Osteocyte (in vitro differentiated cells): ENCODE measurements around the gene ABL2. TPM values are rescaled to one million over a fixed set of nuclear protein-coding genes. Genes with fewer than 3 reads are reported as not detected.

Source experiments
- DNase-seq: peaks from one replicate; pipeline ENCODE4 v3.0.0; 2021; ENCODE audit warnings: mixed read lengths; ENCODE audit not compliant: unreplicated experiment; ENCODE audit errors: extremely low spot score
- H3K27ac Mint-ChIP-seq: one replicate; pipeline ENCODE4 v1.8.0; 2021; ENCODE audit warnings: mild to moderate bottlenecking, mixed read lengths; ENCODE audit not compliant: unreplicated experiment
- H3K27me3 Mint-ChIP-seq: one replicate; pipeline ENCODE4 v1.8.0; 2021; ENCODE audit warnings: mixed read lengths; ENCODE audit not compliant: unreplicated experiment
- H3K36me3 Mint-ChIP-seq: one replicate; pipeline ENCODE4 v1.8.0; 2021; ENCODE audit warnings: mixed read lengths; ENCODE audit not compliant: unreplicated experiment
- H3K4me1 Mint-ChIP-seq: one replicate; pipeline ENCODE4 v1.8.0; 2021; ENCODE audit warnings: mixed read lengths; ENCODE audit not compliant: unreplicated experiment
- H3K4me3 Mint-ChIP-seq: one replicate; pipeline ENCODE4 v1.8.0; 2021; ENCODE audit warnings: mild to moderate bottlenecking, moderate library complexity, mixed read lengths; ENCODE audit not compliant: unreplicated experiment
- H3K9me3 Mint-ChIP-seq: one replicate; pipeline ENCODE4 v1.8.0; 2021; ENCODE audit warnings: mixed read lengths; ENCODE audit not compliant: unreplicated experiment
- total RNA-seq: library from RNA; stranded (reverse); gene quantifications from 2 replicates; pipeline ENCODE4 v1.2.1, GENCODE V29; 2021
- TF ChIP-seq, protein P1 (sequence below): fragments of 200-600 bp; sonication (generic); IDR thresholded peaks from 2 replicates; pipeline ENCODE4 v1.5.0; 2021; ENCODE audit warnings: antibody characterized with exemption, mild to moderate bottlenecking, moderate library complexity

Gene ABL2
- total RNA-seq, 1 donor from 2014 or later: 36.3 TPM

DNA sequence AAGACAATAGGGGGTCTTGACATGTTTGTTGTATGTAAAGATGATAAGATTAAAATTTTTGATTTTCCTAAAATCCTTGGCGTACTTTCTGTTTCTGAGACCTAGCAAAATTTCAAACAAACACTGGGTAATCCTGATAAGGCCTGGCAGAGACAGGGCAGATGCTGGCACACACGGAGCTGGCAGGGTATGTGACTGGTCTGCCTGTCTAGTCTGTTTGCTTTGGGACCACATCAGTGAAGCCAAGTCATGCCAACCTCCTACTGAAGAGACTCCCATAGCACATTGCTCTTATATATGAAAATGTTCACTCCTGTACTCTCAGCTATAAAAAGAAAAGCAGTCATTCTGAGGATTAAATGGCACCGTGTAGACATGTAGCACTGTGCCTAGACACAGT lies 133.6 kb downstream of the ABL2 start:
- TF ChIP-seq, protein P1, sequence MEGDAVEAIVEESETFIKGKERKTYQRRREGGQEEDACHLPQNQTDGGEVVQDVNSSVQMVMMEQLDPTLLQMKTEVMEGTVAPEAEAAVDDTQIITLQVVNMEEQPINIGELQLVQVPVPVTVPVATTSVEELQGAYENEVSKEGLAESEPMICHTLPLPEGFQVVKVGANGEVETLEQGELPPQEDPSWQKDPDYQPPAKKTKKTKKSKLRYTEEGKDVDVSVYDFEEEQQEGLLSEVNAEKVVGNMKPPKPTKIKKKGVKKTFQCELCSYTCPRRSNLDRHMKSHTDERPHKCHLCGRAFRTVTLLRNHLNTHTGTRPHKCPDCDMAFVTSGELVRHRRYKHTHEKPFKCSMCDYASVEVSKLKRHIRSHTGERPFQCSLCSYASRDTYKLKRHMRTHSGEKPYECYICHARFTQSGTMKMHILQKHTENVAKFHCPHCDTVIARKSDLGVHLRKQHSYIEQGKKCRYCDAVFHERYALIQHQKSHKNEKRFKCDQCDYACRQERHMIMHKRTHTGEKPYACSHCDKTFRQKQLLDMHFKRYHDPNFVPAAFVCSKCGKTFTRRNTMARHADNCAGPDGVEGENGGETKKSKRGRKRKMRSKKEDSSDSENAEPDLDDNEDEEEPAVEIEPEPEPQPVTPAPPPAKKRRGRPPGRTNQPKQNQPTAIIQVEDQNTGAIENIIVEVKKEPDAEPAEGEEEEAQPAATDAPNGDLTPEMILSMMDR: no peak
- DNase-seq: peak; percentile 27
- Mint-ChIP-seq H3K27ac (peak overlapping the region; percentile 69), H3K27me3 (no peaks in the 10 kb centered on the region), H3K4me3 (no peak overlapping the region), H3K36me3 (peaks cover 45% of the 10 kb centered on the region), H3K4me1 (peaks cover 21% of the 10 kb centered on the region), H3K9me3 (no peaks in the 10 kb centered on the region)

DNA sequence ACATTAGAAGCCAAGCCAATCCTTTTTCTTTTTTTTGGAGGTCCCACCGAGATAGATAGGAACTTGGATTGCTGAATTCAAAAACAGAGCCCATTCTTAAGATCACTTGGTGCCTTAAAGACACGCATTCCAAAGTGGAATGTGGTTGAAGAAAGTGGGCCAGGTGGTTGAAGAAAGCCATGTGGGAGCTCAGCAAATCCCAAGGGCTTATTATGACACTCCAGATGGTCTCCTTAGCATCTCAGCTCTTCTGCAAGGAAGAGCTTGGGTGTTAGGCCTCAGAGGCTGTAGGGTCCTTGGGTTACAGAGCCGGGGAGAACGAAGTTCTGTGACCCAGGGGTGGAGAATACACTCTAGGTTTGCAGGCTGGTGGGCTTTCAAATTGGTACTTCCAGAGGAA lies 134.1 kb downstream of the ABL2 start:
- TF ChIP-seq, protein P1: no peak
- H3K27ac Mint-ChIP-seq: peak overlapping the region; percentile 69
- H3K4me1 Mint-ChIP-seq: peaks cover 24% of the 10 kb centered on the region
- H3K27me3 Mint-ChIP-seq: no peaks in the 10 kb centered on the region
- DNase-seq: peak; percentile 8
- no peaks in the 10 kb centered on the region for H3K9me3 Mint-ChIP-seq
- peaks cover 47% of the 10 kb centered on the region for H3K36me3 Mint-ChIP-seq
- H3K4me3 Mint-ChIP-seq: no peak overlapping the region

DNA sequence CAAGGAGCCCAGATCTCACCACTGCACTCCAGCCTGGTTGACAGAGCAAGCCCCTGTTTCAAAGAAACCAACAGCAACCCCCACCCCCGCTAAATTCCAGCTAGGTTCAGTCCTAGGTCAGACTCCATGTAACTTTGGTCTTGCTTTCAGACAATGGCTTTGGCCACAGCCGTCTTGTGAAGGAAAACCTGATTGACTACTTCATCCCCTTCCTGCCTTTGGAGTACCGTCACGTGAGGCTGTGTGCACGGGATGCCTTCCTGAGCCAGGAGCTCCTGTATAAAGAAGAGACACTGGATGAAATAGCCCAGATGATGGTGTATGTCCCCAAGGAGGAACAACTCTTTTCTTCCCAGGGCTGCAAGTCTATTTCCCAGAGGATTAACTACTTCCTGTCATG lies 134.7 kb downstream of the ABL2 start:
- TF ChIP-seq, protein P1: no peak
- Mint-ChIP-seq H3K4me3 (no peak overlapping the region), H3K36me3 (peaks cover 49% of the 10 kb centered on the region), H3K27me3 (no peaks in the 10 kb centered on the region), H3K4me1 (peaks cover 25% of the 10 kb centered on the region), H3K9me3 (no peaks in the 10 kb centered on the region), H3K27ac (no peak overlapping the region)
- no peak for DNase-seq

DNA sequence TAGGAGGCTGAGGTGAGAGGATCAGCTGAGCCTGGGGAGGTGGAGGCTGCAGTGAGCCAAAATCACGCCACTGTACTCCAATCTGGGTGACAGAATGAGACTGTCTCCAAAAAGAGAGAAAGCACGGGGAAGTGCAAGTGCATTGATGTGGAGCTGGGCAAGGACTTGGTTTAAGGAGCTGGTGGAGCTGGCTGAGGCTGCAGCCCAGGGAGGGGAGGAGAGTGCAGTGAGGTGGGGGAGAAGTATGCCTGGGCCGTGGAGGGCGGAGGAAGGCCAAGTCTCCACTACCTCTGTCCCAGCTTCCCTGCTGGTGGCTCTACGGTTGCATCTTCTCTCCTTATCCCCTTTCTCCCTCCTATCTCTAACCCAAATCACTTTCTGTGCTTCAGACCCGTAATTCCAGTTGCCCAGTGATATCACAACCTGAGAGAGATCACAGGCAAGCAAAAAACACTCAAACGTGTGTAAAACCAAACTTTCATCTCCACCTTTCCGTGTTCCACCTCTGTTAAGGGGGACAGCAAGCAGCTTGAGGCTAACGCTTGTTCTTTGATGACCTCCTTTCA lies 136.5 kb downstream of the ABL2 start:
- no peak for DNase-seq
- peaks cover 51% of the 10 kb centered on the region for H3K36me3 Mint-ChIP-seq

DNA sequence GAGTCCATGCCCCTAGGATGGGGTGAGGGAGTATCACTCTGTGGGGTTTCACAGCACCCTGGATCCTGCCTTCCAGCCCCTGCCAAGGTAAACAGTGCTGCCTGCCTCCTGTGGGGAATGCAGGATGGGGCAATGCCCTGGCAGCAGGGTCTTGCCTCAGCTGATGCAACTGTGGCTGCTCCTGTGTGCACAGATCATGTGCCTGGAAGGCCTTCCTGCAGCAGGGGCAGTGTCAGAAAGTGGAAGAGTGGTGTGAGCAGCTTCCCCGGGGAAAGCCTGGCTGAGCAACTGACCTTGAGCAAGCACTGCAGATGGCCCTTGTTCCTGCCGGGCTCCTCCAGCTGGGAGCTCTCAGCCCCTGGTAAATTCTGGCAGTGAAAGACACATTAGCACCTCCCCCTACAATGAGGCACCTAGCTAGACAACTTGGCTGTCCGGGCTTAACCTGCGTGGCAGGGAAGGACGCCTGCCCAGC lies 137.7 kb downstream of the ABL2 start:
- no peak overlapping the region for H3K4me3 Mint-ChIP-seq
- no peak for DNase-seq
- no peaks in the 10 kb centered on the region for H3K9me3 Mint-ChIP-seq
- H3K27me3 Mint-ChIP-seq: no peaks in the 10 kb centered on the region
- H3K27ac Mint-ChIP-seq: peak overlapping the region; percentile 85
- TF ChIP-seq, protein P1: no peak
- H3K36me3 Mint-ChIP-seq: peaks cover 40% of the 10 kb centered on the region
- H3K4me1 Mint-ChIP-seq: peaks cover 31% of the 10 kb centered on the region

More for the DNA sequence above, 136.5 kb downstream of the ABL2 start:
- Mint-ChIP-seq H3K27ac (peak overlapping the region; percentile 50), H3K9me3 (no peaks in the 10 kb centered on the region), H3K4me1 (peaks cover 28% of the 10 kb centered on the region), H3K4me3 (no peak overlapping the region), H3K27me3 (no peaks in the 10 kb centered on the region)
- TF ChIP-seq, protein P1: no peak
